SJCRH30 (cell line): ENCODE results near the gene HARS2. TPM values are rescaled to one million over a fixed set of nuclear protein-coding genes. Genes with fewer than 3 reads are reported as not detected.
"Not testable (repeated sequence)": the region's sequence is repeated elsewhere in the genome, so short reads cannot be mapped to it uniquely, and the experiment has no call there.

ENCODE experiments used
- DNase-seq, 2 experiments: peaks; one replicate each; pipeline ENCODE4 v3.0.0-alpha.2; 2015 to 2020
- H3K27ac ChIP-seq: fragments of 250-450 bp; sonication (Bioruptor Pico); 2 replicates; pipeline ENCODE4 v1.5.1; 2020; ENCODE audit warnings: mild to moderate bottlenecking, moderate library complexity
- H3K27me3 ChIP-seq: fragments of 250-450 bp; sonication (Bioruptor Pico); 2 replicates; pipeline ENCODE4 v1.5.1; 2020; ENCODE audit warnings: mild to moderate bottlenecking, moderate library complexity
- H3K36me3 ChIP-seq: fragments of 250-450 bp; sonication (Bioruptor Pico); 2 replicates; pipeline ENCODE4 v1.5.1; 2020; ENCODE audit warnings: mild to moderate bottlenecking, moderate library complexity
- H3K4me1 ChIP-seq: fragments of 250-450 bp; sonication (Bioruptor Pico); 2 replicates; pipeline ENCODE4 v1.5.1; 2020; ENCODE audit warnings: mild to moderate bottlenecking, moderate library complexity
- H3K4me3 ChIP-seq: fragments of 250-450 bp; sonication (Bioruptor Pico); 2 replicates; pipeline ENCODE4 v1.5.1; 2020; ENCODE audit warnings: mild to moderate bottlenecking, moderate library complexity
- H3K9me3 ChIP-seq: fragments of 250-450 bp; sonication (Bioruptor Pico); replicated peaks from 2 replicates; pipeline ENCODE4 v1.5.1; 2020; ENCODE audit warnings: mild to moderate bottlenecking, moderate library complexity
- total RNA-seq: library from RNA; depleted of rRNA; stranded (reverse); fragments of >200 nt; shearing (Covaris generic); gene quantifications from 2 replicates; pipeline ENCODE4 v1.2.3, GENCODE V29; 2014

Gene HARS2
- total RNA-seq, 1 experiment from 2014 or later, result 27.1 TPM

- H3K27ac ChIP-seq, result no peak overlapping the region
- H3K4me3 ChIP-seq, result no peak overlapping the region
- peaks cover 64% of the 10 kb centered on the region for H3K36me3 ChIP-seq
These were observed 17.0 kb upstream of the HARS2 start for GRCh38 chr5:140674211-140674610.

GRCh38 chr5:140674629-140675028 is 16.6 kb upstream of the HARS2 start:
- Histone ChIP-seq H3K4me1 (no peaks in the 10 kb centered on the region), H3K36me3 (peaks cover 64% of the 10 kb centered on the region), H3K4me3 (no peak overlapping the region), H3K9me3 (no peaks in the 10 kb centered on the region), H3K27me3 (no peaks in the 10 kb centered on the region), H3K27ac (no peak overlapping the region)
- DNase-seq, result no peak

More at GRCh38 chr5:140674211-140674610, 17.0 kb upstream of the HARS2 start:
- H3K4me1 ChIP-seq, result no peaks in the 10 kb centered on the region
- no peaks in the 10 kb centered on the region for H3K9me3 ChIP-seq
- H3K27me3 ChIP-seq, result no peaks in the 10 kb centered on the region
- DNase-seq, result no peak

- no peaks in the 10 kb centered on the region for H3K4me1 ChIP-seq
- DNase-seq, result no peak
- H3K36me3 ChIP-seq, result peaks cover 52% of the 10 kb centered on the region
- H3K9me3 ChIP-seq, result no peaks in the 10 kb centered on the region
- H3K27ac ChIP-seq, result no peak overlapping the region
- no peaks in the 10 kb centered on the region for H3K27me3 ChIP-seq
- no peak overlapping the region for H3K4me3 ChIP-seq
These were observed 13.3 kb upstream of the HARS2 start for GRCh38 chr5:140677947-140678346.

GRCh38 chr5:140678993-140679392 is 12.3 kb upstream of the HARS2 start:
- DNase-seq, result no peak
- Histone ChIP-seq H3K36me3 (peaks cover 45% of the 10 kb centered on the region), H3K9me3 (no peaks in the 10 kb centered on the region), H3K27ac (no peak overlapping the region), H3K4me1 (no peaks in the 10 kb centered on the region), H3K27me3 (no peaks in the 10 kb centered on the region), H3K4me3 (no peak overlapping the region)

- H3K36me3 ChIP-seq, result peaks cover 17% of the 10 kb centered on the region
These were observed 801 bp upstream of the HARS2 start for GRCh38 chr5:140690376-140690932.

GRCh38 chr5:140694276-140694675 is 3.0 kb downstream of the HARS2 start:
- H3K9me3 ChIP-seq, result no peaks in the 10 kb centered on the region
- no peak overlapping the region for H3K27ac ChIP-seq
- H3K4me1 ChIP-seq, result no peaks in the 10 kb centered on the region; the same call in 1 of the 2 replicates
- peaks cover 29% of the 10 kb centered on the region for H3K36me3 ChIP-seq
- H3K4me3 ChIP-seq, result no peak overlapping the region
- H3K27me3 ChIP-seq, result no peaks in the 10 kb centered on the region
- DNase-seq, result no peak

More at GRCh38 chr5:140690376-140690932, 801 bp upstream of the HARS2 start:
- no peak for DNase-seq
- H3K27me3 ChIP-seq, result no peaks in the 10 kb centered on the region
- peak overlapping the region; percentile 67 for H3K4me3 ChIP-seq
- H3K27ac ChIP-seq, result peak overlapping the region; percentile 48
- no peaks in the 10 kb centered on the region for H3K9me3 ChIP-seq
- no peaks in the 10 kb centered on the region; the same call in 1 of the 2 replicates for H3K4me1 ChIP-seq

GRCh38 chr5:140696891-140697492 is 5.7 kb downstream of the HARS2 start:
- no peak for DNase-seq
- no peaks in the 10 kb centered on the region for H3K27me3 ChIP-seq
- H3K9me3 ChIP-seq, result no peaks in the 10 kb centered on the region
- no peak overlapping the region for H3K27ac ChIP-seq
- H3K4me1 ChIP-seq, result no peaks in the 10 kb centered on the region; the same call in 1 of the 2 replicates
- peaks cover 34% of the 10 kb centered on the region for H3K36me3 ChIP-seq
- H3K4me3 ChIP-seq, result no peak overlapping the region

- Histone ChIP-seq H3K36me3 (peaks cover 51% of the 10 kb centered on the region), H3K4me3 (peak within 1 kb of the TSS; percentile 68), H3K27ac (peak within 1 kb of the TSS; percentile 42), H3K9me3 (no peaks in the 10 kb centered on the region), H3K4me1 (no peaks in the 10 kb centered on the region), H3K27me3 (no peaks in the 10 kb centered on the region)
- DNase-seq, result peak; percentile 94 to 98
These were observed 9.2 kb downstream of the HARS2 start, which contains the start of gene ZMAT2 for GRCh38 chr5:140700177-140701144. ZMAT2 (plus strand) TSS chr5:140700447; CDS start chr5:140700461, 14 bp downstream.

GRCh38 chr5:140707812-140708211 is 16.6 kb downstream of the HARS2 start:
- no peaks in the 10 kb centered on the region for H3K27me3 ChIP-seq
- no peaks in the 10 kb centered on the region; the same call in 1 of the 2 replicates for H3K4me1 ChIP-seq
- H3K9me3 ChIP-seq, result no peaks in the 10 kb centered on the region
- H3K27ac ChIP-seq, result no peak overlapping the region
- H3K4me3 ChIP-seq, result no peak overlapping the region
- H3K36me3 ChIP-seq, result peaks cover 30% of the 10 kb centered on the region
- DNase-seq, result no peak

- H3K9me3 ChIP-seq, H3K27me3 ChIP-seq, H3K4me1 ChIP-seq, H3K4me3 ChIP-seq, H3K27ac ChIP-seq, DNase-seq: not testable (repeated sequence)
- peaks cover 24% of the 10 kb centered on the region for H3K36me3 ChIP-seq
These were observed 17.5 kb downstream of the HARS2 start for GRCh38 chr5:140708787-140709186.

GRCh38 chr5:140710899-140711552 is 19.8 kb downstream of the HARS2 start:
- H3K27ac ChIP-seq, result peak overlapping the region; percentile 61
- H3K27me3 ChIP-seq, result no peaks in the 10 kb centered on the region

GRCh38 chr5:140711794-140712193 is 20.5 kb downstream of the HARS2 start:
- Histone ChIP-seq H3K27ac (no peak overlapping the region), H3K4me1 (no peaks in the 10 kb centered on the region; the same call in 1 of the 2 replicates), H3K36me3 (peaks cover 7% of the 10 kb centered on the region; the same call in 1 of the 2 replicates), H3K27me3 (no peaks in the 10 kb centered on the region), H3K4me3 (peak overlapping the region; percentile 78), H3K9me3 (no peaks in the 10 kb centered on the region)
- DNase-seq, result no peak

More at GRCh38 chr5:140710899-140711552, 19.8 kb downstream of the HARS2 start:
- Histone ChIP-seq H3K36me3 (peaks cover 7% of the 10 kb centered on the region; the same call in 1 of the 2 replicates), H3K4me3 (peak overlapping the region; percentile 78), H3K9me3 (no peaks in the 10 kb centered on the region), H3K4me1 (no peaks in the 10 kb centered on the region; the same call in 1 of the 2 replicates)
- peak; percentile 94 to 96 for DNase-seq

GRCh38 chr5:140713562-140714094 is 22.4 kb downstream of the HARS2 start:
- no peak for DNase-seq
- H3K36me3 ChIP-seq, result no peaks in the 10 kb centered on the region
- H3K27me3 ChIP-seq, result no peaks in the 10 kb centered on the region
- H3K27ac ChIP-seq, result no peak overlapping the region
- no peaks in the 10 kb centered on the region; the same call in 1 of the 2 replicates for H3K4me1 ChIP-seq
- H3K4me3 ChIP-seq, result no peak overlapping the region
- H3K9me3 ChIP-seq, result no peaks in the 10 kb centered on the region

GRCh38 chr5:140716238-140716637 is 25.0 kb downstream of the HARS2 start:
- not testable (repeated sequence) for DNase-seq, H3K27ac ChIP-seq, H3K9me3 ChIP-seq, H3K4me1 ChIP-seq, H3K4me3 ChIP-seq, H3K36me3 ChIP-seq, H3K27me3 ChIP-seq
